AG04450 (cell line): Measurements from ENCODE around the gene PAPPA. TPM values are rescaled to one million over a fixed set of nuclear protein-coding genes. Genes with fewer than 3 reads are reported as not detected.

Source experiments
- CTCF ChIA-PET: fragments of 300-600, 350-600 bp; formaldehyde crosslinking; extraction: SDS; loops from one replicate; lab custom pipeline; 2022; ENCODE audit warnings: antibody characterized with exemption, inconsistent platforms; lab: Charles Lee
- POLR2A ChIA-PET: fragments of 350-600 bp; formaldehyde crosslinking; extraction: SDS; loops from one replicate; lab custom pipeline; 2021; ENCODE audit warnings: antibody characterized with exemption, inconsistent platforms; lab: Yijun Ruan, JAX
- DNase-seq: peaks from one replicate; pipeline ENCODE4 v3.0.0-alpha.2; 2011; ENCODE audit warnings: low read depth, low spot score
- H3K27ac ChIP-seq: one replicate; pipeline ENCODE4 v1.5.1; 2012; ENCODE audit warnings: low read depth, low read length, control low read depth
- H3K27me3 ChIP-seq: one replicate; pipeline ENCODE4 v1.6.0; 2012; ENCODE audit warnings: low read length; ENCODE audit not compliant: control insufficient read depth, insufficient read depth
- H3K4me3 ChIP-seq: 2 replicates; pipeline ENCODE4 v1.5.1; 2011; ENCODE audit warnings: mild to moderate bottlenecking, low read depth, low read length, control low read depth
- H3K9me3 ChIP-seq: 2 replicates; pipeline ENCODE4 v1.5.1; 2012; ENCODE audit warnings: low read length; ENCODE audit not compliant: control insufficient read depth, insufficient read depth
- polyA plus RNA-seq: library from polyadenylated mRNA; depleted of rRNA; stranded (reverse); fragments of >200 nt; gene quantifications from 2 replicates; pipeline ENCODE4 v1.2.3, GENCODE V29; 2011
- TF ChIP-seq, protein P1 (sequence below): IDR thresholded peaks from 2 replicates; pipeline ENCODE4 v1.5.1; 2011; ENCODE audit warnings: low read depth, low read length, control low read depth, inconsistent platforms

The PAPPA gene
- polyA plus RNA-seq, 1 experiment = 65.0 TPM

DNA sequence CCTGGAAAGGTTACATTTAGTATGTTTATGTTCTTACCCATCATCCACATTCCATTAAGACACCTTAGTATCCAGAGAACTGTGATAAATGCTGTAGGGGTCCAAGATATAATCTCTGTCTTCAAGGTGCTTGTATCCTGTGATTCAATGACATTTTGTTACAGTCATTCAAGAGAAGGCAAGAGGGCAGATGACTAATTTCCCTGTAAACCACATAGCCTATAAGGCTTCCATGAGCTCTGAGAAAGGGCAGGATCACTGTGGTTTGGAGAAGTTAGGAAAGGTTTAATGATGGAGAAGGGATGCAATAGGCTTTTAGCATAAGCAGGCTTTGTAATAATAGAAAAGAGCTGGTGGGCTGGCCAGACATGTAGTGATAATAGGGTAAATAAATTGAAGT is 40.0 kb downstream of the PAPPA start:
- H3K4me3 ChIP-seq = no peak overlapping the region
- POLR2A ChIA-PET = interaction anchor here (0.8 to 1.0 kb wide), 2 partner anchors 10 to 39 kb away, joined by 3 to 4 read pairs; no protein-coding TSS in a partner anchor
- peak; percentile 32 for DNase-seq
- CTCF ChIA-PET = interaction anchor here (0.5 to 1.1 kb wide), 2 partner anchors 473 to 602 kb away, joined by 3 read pairs; no protein-coding TSS in a partner anchor
- H3K27ac ChIP-seq = no peak overlapping the region
- H3K27me3 ChIP-seq = no peaks in the 10 kb centered on the region
- H3K9me3 ChIP-seq = no peaks in the 10 kb centered on the region
- TF ChIP-seq, protein P1, sequence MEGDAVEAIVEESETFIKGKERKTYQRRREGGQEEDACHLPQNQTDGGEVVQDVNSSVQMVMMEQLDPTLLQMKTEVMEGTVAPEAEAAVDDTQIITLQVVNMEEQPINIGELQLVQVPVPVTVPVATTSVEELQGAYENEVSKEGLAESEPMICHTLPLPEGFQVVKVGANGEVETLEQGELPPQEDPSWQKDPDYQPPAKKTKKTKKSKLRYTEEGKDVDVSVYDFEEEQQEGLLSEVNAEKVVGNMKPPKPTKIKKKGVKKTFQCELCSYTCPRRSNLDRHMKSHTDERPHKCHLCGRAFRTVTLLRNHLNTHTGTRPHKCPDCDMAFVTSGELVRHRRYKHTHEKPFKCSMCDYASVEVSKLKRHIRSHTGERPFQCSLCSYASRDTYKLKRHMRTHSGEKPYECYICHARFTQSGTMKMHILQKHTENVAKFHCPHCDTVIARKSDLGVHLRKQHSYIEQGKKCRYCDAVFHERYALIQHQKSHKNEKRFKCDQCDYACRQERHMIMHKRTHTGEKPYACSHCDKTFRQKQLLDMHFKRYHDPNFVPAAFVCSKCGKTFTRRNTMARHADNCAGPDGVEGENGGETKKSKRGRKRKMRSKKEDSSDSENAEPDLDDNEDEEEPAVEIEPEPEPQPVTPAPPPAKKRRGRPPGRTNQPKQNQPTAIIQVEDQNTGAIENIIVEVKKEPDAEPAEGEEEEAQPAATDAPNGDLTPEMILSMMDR = no peak

- Histone ChIP-seq H3K9me3 (no peaks in the 10 kb centered on the region), H3K27ac (no peak overlapping the region), H3K27me3 (no peaks in the 10 kb centered on the region), H3K4me3 (no peak overlapping the region)
- TF ChIP-seq, protein P1 = no peak
- POLR2A ChIA-PET = no interaction called here
- CTCF ChIA-PET = no interaction called here
- no peak for DNase-seq
Observed at GRCh38 chr9:116196806-116197205, 43.2 kb downstream of the PAPPA start.

DNA sequence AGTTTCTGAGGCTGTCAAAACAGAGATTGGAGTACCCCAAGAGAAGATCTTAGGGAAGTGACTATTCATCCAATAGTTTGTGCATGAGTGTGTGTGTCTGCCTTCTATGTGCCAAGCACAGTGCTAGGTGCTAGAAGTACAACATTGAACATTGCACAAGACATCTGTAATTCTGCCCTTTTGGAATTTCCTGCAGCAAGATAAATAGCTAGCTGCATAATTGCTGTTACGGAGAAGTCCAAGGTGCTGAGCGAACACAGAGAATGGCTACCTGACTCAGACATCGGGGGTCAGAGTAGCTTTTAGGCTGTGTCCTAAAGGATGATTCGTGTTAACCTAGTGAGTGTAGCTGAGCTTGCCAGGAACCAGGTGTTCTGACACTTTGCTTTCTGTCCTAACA is 44.8 kb downstream of the PAPPA start:
- Histone ChIP-seq H3K27me3 (no peaks in the 10 kb centered on the region), H3K9me3 (no peaks in the 10 kb centered on the region), H3K27ac (no peak overlapping the region), H3K4me3 (no peak overlapping the region)
- DNase-seq = no peak
- ChIA-PET CTCF (no interaction called here), POLR2A (no interaction called here)
- TF ChIP-seq, protein P1 = no peak

- POLR2A ChIA-PET = no interaction called here
- Histone ChIP-seq H3K27ac (no peak overlapping the region), H3K27me3 (no peaks in the 10 kb centered on the region), H3K9me3 (no peaks in the 10 kb centered on the region), H3K4me3 (no peak overlapping the region)
- TF ChIP-seq, protein P1 = no peak
- no peak for DNase-seq
- CTCF ChIA-PET = no interaction called here
Observed at GRCh38 chr9:116202219-116202912, 48.8 kb downstream of the PAPPA start.

- H3K4me3 ChIP-seq = no peak overlapping the region
Observed at GRCh38 chr9:116204252-116204882, 50.8 kb downstream of the PAPPA start.

More at GRCh38 chr9:116204252-116204882, 50.8 kb downstream of the PAPPA start:
- CTCF ChIA-PET = interaction anchor here (0.7 kb wide), 1 partner anchor 263 kb away, joined by 5 read pairs; no protein-coding TSS in a partner anchor
- Histone ChIP-seq H3K27me3 (no peaks in the 10 kb centered on the region), H3K27ac (no peak overlapping the region), H3K9me3 (no peaks in the 10 kb centered on the region)
- TF ChIP-seq, protein P1 = no peak
- POLR2A ChIA-PET = no interaction called here
- DNase-seq = no peak
